ENCODE data around the gene TAS2R1. TPM values are rescaled to one million over a fixed set of nuclear protein-coding genes. Genes with fewer than 3 reads are reported as not detected.

TAS2R1 gene, protein sequence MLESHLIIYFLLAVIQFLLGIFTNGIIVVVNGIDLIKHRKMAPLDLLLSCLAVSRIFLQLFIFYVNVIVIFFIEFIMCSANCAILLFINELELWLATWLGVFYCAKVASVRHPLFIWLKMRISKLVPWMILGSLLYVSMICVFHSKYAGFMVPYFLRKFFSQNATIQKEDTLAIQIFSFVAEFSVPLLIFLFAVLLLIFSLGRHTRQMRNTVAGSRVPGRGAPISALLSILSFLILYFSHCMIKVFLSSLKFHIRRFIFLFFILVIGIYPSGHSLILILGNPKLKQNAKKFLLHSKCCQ
- not detected for total RNA-seq
- long read RNA-seq = 0 reads

GRCh38 chr5:9630251-9630650, at the start of gene TAS2R1:
TAS2R1 (minus strand) TSS chr5:9630351; CDS start chr5:9630032, 319 bp downstream.
- intact Hi-C loops (cut with DNase I) = no loop called here
- DNase-seq (ENCODE audit: low spot score) = no peak

DNA sequence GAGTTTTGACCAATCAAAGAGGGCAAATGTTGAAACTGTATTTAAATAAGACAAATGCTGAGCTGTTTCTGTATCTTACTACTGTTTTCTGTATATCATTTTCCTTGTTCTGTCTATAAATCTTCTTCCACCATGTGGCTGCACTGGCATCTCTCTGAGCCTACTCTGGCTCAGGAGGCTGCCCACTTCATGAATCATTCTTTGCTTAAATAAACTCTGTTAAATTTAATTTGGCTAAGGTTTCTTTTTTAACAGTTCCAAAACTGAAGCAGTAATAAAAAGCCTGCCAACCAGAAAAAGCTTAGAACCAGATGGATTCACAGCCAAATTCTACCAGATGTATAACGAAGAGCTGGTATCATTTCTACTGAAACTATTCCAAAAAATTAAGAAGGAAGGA, 40.2 kb upstream of the TAS2R1 start:
- intact Hi-C loops (cut with DNase I) = no loop called here
- DNase-seq (ENCODE audit: low spot score) = no peak

DNA sequence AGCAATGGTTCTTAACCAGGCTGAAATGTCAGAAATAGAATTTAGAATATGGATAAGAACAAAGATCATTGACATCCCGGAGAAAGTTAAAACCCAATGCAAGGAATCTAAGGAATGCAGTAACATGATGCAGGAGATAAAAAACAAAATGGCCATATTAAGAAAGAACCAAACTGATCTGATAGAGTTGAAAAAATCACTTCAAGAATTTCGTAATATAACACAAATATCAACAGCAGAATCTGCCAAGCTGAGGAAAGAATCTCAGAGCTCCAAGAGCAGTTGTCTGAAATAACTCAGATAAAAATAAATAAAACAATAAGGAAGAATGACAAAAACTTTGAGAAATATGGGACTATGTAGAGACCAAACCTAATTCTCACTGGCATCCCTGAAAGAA, 37.8 kb upstream of the TAS2R1 start:
- intact Hi-C loops (cut with DNase I) = no loop called here
- no peak for DNase-seq (ENCODE audit: low spot score)

DNA sequence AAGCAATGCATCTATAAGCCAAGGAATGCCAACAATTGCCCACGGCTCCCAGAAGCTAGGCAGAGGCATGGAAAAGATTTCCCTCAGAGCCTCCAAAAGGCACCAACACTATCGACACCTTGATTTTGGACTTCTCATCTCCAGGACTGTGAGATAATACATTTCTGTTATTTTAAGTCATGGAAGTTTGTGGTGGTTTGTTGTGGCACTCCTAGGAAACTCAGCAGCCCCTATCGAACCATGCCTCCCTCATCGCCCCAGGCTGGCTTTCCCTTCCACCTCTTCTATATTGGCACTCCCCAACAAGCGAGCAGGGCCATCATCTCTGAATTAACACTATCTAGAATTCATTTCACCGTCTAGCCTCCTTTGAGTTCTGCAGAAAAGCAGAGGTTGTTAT, 33.7 kb upstream of the TAS2R1 start:
- intact Hi-C loops (cut with DNase I) = no loop called here
- DNase-seq (ENCODE audit: low spot score) = no peak

DNA sequence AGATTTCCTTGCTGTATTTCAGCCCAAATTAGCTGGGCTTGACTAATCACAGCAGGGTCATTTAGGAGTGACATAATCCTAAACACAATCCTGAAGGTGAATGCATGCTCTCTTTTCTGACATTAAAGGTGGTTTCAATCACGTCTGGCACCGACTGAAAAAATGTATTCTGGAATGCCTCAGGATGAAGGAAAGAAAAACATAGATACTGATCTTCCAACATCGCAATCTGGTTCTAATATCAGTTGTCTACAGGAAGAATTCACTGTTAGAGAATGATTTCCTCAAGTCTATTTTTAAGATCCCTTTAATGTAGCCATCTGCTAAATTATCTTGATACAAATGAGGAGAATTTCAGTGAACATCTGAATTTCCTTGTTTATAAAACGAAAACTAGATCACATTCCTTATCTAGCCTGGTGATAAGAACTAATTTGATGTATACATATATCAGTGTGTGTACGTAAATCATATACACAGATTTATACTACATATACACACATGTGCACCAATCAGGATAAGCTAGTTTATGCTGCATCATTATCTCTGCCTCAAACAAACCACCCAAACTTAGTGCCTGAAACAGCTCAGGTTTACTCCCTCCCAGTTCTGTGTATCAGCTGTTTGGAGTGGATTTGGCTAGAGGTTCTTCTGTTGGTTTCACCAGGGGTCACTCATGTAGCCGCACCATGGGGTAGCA, 31.3 kb upstream of the TAS2R1 start:
- no peak for DNase-seq (ENCODE audit: low spot score)
- intact Hi-C loops (cut with DNase I) = no loop called here

DNA sequence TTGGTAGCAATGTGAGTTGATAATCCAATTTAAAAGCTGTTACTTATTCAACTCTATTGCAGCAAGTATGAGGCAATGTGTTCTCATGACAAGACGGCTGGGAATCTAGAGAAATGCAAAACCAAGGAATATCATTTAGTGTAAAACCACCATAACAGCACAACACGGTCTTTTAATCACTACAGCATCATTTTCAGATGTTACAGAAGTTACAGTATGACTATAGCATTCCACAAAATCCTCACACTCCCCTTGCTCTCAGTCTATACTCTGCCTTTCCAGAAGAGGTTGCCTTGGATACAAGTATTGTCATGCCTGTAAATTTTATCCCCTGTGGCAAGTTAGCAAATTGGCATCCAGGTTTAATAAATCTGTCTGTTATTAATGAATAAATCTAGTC, 28.6 kb upstream of the TAS2R1 start:
- intact Hi-C loops (cut with DNase I) = loop anchor here (5.0 kb wide), 1 partner anchor 39 kb away; no protein-coding TSS in a partner anchor
- no peak for DNase-seq (ENCODE audit: low spot score)

- intact Hi-C loops (cut with DNase I) = loop anchor here (5.0 kb wide), 1 partner anchor 39 kb away; no protein-coding TSS in a partner anchor
- no peak for DNase-seq (ENCODE audit: low spot score)
These were observed 27.7 kb upstream of the TAS2R1 start for GRCh38 chr5:9657819-9658218.

- no peak for DNase-seq (ENCODE audit: low spot score)
- intact Hi-C loops (cut with DNase I) = loop anchor here (5.0 kb wide), 1 partner anchor 42 kb away; no protein-coding TSS in a partner anchor
These were observed 25.5 kb upstream of the TAS2R1 start for GRCh38 chr5:9655641-9656040.

DNA sequence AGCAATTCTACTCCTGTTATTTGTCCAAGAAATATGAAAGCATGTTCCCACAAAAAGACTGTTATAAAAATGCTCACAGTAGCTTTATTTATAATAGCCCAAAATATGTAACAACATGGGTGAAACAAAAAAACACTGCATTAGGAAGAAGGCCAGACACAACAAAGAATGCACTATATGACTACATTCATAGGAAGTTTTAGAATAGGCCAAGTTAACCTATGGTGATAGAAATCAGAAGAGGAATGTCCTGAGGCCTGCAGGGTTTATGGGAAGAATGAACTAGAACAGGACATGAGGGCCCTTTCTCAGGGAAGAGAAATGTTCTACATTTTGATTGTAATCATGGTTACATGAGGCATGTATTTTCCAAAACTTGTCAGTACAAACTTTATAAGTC, 24.7 kb upstream of the TAS2R1 start:
- DNase-seq (ENCODE audit: low spot score) = no peak
- intact Hi-C loops (cut with DNase I) = loop anchor here (5.0 kb wide), 1 partner anchor 42 kb away; no protein-coding TSS in a partner anchor

GRCh38 chr5:9653811-9654210, 23.7 kb upstream of the TAS2R1 start:
- peak; percentile 88 for DNase-seq (ENCODE audit: low spot score)
- intact Hi-C loops (cut with DNase I) = no loop called here

- intact Hi-C loops (cut with DNase I) = no loop called here
- DNase-seq (ENCODE audit: low spot score) = no peak
These were observed 22.9 kb upstream of the TAS2R1 start for GRCh38 chr5:9653061-9653460.

DNA sequence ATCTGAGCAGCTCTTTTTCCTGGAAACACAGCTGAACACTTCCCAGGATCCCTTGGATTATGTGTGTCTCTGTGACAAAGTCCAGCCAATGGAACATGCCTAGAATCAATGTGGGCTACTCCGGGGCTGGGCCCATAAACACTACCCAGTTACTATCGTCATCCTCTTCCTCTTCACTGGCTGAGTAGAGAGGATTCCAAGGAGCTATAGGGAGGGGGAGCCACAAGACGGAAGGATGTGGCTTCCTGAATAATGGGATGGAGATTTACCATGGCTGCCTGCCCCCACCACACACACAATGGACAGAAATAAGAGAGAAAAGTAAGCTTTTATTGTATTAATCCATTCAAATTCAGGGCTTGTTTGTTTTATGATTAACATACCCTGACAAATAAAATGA, 22.1 kb upstream of the TAS2R1 start:
- no peak for DNase-seq (ENCODE audit: low spot score)
- intact Hi-C loops (cut with DNase I) = no loop called here

DNA sequence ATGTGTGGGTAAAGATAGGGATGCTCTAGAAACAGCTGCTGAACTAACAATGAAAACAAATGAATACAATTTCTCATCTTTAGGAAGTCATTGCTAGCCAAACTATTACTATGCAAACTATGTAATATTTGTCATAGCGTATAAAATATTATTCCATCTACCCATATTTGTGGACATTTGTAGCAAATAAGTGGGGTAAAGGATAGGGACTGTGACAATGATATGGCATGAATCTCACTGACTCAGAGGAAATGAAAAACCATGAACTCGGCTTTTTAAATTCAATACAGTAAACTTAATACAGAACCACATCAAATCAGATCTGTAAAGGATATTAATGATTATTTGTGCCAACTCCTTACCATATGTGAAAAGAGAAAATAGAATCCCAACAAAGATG, 16.7 kb upstream of the TAS2R1 start:
- intact Hi-C loops (cut with DNase I) = no loop called here
- DNase-seq (ENCODE audit: low spot score) = no peak

- intact Hi-C loops (cut with DNase I) = no loop called here
- DNase-seq (ENCODE audit: low spot score) = no peak
These were observed 14.5 kb upstream of the TAS2R1 start for GRCh38 chr5:9644630-9645029.

DNA sequence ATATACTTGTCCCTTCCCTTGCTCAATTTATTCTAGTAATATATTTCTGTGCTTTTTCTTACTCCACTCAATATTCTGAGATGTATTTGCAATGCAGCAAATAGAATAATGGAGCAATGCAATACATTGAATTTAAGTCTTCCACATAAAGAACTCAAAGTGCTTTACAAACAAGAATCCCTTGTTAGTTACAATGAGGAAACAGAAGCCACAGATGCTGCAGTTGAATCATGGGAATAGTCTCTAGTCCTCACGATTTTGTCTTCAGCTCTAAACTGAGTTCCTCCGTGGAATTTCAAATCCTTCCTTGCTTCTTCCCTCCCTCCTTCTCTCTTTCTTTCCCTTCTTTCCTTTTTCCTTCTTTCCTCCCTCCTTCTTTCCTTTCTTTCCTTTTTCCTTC, 12.5 kb upstream of the TAS2R1 start:
- no peak for DNase-seq (ENCODE audit: low spot score)
- intact Hi-C loops (cut with DNase I) = no loop called here

GRCh38 chr5:9641806-9642355, 11.7 kb upstream of the TAS2R1 start:
- intact Hi-C loops (cut with DNase I) = no loop called here
- no peak for DNase-seq (ENCODE audit: low spot score)

DNA sequence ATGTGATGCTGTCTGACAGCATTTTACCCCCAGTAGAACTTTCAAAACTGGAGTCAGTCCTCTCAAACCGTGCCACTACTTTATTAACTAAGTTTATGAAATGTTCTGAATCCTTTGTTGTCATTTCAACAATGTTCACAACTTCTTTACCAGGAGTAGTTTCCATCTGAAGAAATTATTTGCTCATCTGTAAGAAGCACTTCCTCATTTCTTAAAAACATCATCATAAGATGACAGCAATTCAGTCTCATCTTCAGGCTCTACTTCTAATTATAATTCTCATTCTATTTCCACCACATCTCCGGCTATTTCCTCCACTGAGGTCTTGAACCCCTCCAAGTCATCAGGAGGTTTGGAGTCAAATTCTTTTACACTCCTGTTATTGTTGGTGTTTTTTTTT, 2.3 kb upstream of the TAS2R1 start:
- intact Hi-C loops (cut with DNase I) = no loop called here
- DNase-seq (ENCODE audit: low spot score) = no peak

GRCh38 chr5:9627541-9627940, 2.6 kb downstream of the TAS2R1 start:
- DNase-seq (ENCODE audit: low spot score) = no peak
- intact Hi-C loops (cut with DNase I) = no loop called here

- intact Hi-C loops (cut with DNase I) = no loop called here
- no peak for DNase-seq (ENCODE audit: low spot score)
These were observed 3.2 kb downstream of the TAS2R1 start for GRCh38 chr5:9626955-9627354.

DNA sequence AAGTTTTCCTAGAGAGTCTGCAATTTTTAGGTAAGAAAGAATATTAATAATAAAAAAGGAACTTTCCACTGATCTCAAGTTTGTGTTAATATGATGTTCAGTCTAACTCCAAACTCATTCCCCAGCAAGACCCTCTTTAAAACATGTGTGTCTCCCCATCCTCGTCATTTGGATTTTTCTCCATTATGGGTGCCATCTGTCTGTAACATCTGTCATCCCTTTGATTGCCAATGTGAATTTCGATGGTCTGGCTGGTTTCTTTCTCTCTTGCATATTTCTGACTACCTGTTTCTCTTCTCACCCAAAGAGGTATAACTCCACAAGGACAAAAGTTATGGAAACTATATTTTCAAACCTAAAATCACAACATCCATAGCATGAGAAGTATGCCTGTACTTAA, 4.4 kb downstream of the TAS2R1 start:
- intact Hi-C loops (cut with DNase I) = no loop called here
- no peak for DNase-seq (ENCODE audit: low spot score)

DNA sequence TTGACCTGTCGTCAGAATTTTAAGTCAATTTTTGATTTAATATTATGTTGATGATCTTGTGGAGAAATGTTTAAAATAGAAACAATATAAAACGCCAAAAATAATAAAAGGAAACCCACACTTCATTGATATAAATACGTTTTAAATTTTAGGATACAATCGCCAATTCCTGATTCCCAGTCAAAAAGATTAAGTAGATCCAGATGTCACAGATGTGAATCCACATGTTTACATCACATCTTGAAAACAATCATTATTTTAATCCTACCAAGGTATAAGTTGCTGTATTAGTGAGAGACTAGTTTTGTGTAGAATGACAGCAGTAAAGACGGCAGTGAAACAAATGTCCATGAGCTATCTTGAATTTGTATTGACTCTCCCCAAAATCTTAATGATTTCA, 4.9 kb downstream of the TAS2R1 start:
- intact Hi-C loops (cut with DNase I) = no loop called here
- no peak for DNase-seq (ENCODE audit: low spot score)

Measured in cardiac septum (tissue), 1 donor.